ENCODE measurements around the gene NTN4.

- no peak for TF ChIP-seq CTCF (IDR thresholded peaks at IDR 0.05; ENCODE audit: low read length)
- TF ChIP-seq EZH2 (IDR thresholded peaks at IDR 0.05; ENCODE audit: borderline replicate concordance, low read length), result no peak
Observed at GRCh38 chr12:95633049-95633731, 157.4 kb downstream of the NTN4 start.

All from OCI-LY1 (cell line).